Thyroid gland (tissue), 4 donors: Measurements from ENCODE around the gene SLC10A7. TPM values are rescaled to one million over a fixed set of nuclear protein-coding genes. Genes with fewer than 3 reads are reported as not detected.

Experiments used
- DNase-seq, 2 donors: peaks; one replicate each; pipeline ENCODE4 v3.0.0-alpha.2; 2019
- H3K27ac ChIP-seq, 3 donors: fragments of 200-600 bp; sonication (generic); 1 replicate in 2 of 3; 2 replicates in 1 of 3; pipeline ENCODE4 v1.5.1; 2016 to 2019; ENCODE audit warnings: mild to moderate bottlenecking in 1 of 3, moderate library complexity in 1 of 3
- H3K27me3 ChIP-seq: fragments of 200-600 bp; sonication (generic); one replicate; pipeline ENCODE4 v1.5.1; 2019
- H3K36me3 ChIP-seq, 2 donors: fragments of 200-600 bp; sonication (generic); one replicate each; pipeline ENCODE4 v1.5.1; 2016 to 2019
- H3K4me1 ChIP-seq, 2 donors: fragments of 200-600 bp; sonication (generic); one replicate each; pipeline ENCODE4 v1.5.1; 2017 to 2019
- H3K4me3 ChIP-seq, 3 donors: fragments of 200-600 bp; sonication (generic); replicated peaks in 1 of 3; 1 replicate in 2 of 3; 2 replicates in 1 of 3; pipeline ENCODE4 v1.5.1; 2016; ENCODE audit warnings: mild to moderate bottlenecking in 1 of 3
- H3K9me3 ChIP-seq: fragments of 200-600 bp; sonication (generic); one replicate; pipeline ENCODE4 v1.5.1; 2017
- CTCF ChIP-seq, 6 experiments: fragments of 200-600 bp in 3 of 6; fragments of 450-650 bp in 3 of 6; sonication (generic) in 3 of 6; IDR thresholded peaks; one replicate each; pipeline ENCODE4 v1.5.1; 2016 to 2019; ENCODE audit warnings: antibody characterized with exemption in 6 of 6, mild to moderate bottlenecking in 2 of 6, inconsistent platforms in 1 of 6, moderate library complexity in 1 of 6
- POLR2A ChIP-seq, 2 donors: fragments of 450-650 bp; IDR thresholded peaks; one replicate each; pipeline ENCODE4 v1.6.1; 2017; ENCODE audit warnings: antibody characterized with exemption in 2 of 2, mild to moderate bottlenecking in 2 of 2, moderate library complexity in 1 of 2
- WGBS, 2 donors: methylation state at CpG; one replicate each; pipeline ENCODE4 v1.1.5; 2017; 5-methylcytosine and 5-hydroxymethylcytosine counted together
- intact Hi-C: fragments of 100-400 bp; cut with DNase I; formaldehyde crosslinking; loops from one replicate; pipeline ENCODE4 v1.15.1; 2023
- total RNA-seq, 4 donors: library from RNA; depleted of rRNA; stranded (reverse); fragments of >200 nt; gene quantifications; one replicate each; pipeline ENCODE4 v1.2.3, GENCODE V29; 2016

SLC10A7 gene
- total RNA-seq, 4 donors from 2014 or later: 16.7 to 29.9 (median 23.1) TPM

GRCh38 chr4:146513548-146513947 lies 8.2 kb downstream of the SLC10A7 start:
- 95 to 97% methylated on average over 1 of the region's 1 CpG for WGBS, 2 donors
- Histone ChIP-seq H3K27me3 (no peaks in the 10 kb centered on the region), H3K4me1 (no peaks in the 10 kb centered on the region), H3K36me3 (no peaks in the 10 kb centered on the region), H3K9me3 (no peaks in the 10 kb centered on the region), H3K27ac (no peak overlapping the region), H3K4me3 (no peak overlapping the region)
- TF ChIP-seq CTCF (IDR thresholded peaks at IDR 0.05) (no peak), POLR2A (IDR thresholded peaks at IDR 0.05) (no peak)
- intact Hi-C loops: no loop called here
- DNase-seq: no peak

- Histone ChIP-seq H3K4me3 (no peak overlapping the region), H3K27ac (no peak overlapping the region), H3K4me1 (no peaks in the 10 kb centered on the region), H3K36me3 (no peaks in the 10 kb centered on the region), H3K27me3 (no peaks in the 10 kb centered on the region), H3K9me3 (no peaks in the 10 kb centered on the region)
- DNase-seq: no peak
- TF ChIP-seq POLR2A (IDR thresholded peaks at IDR 0.05) (no peak), CTCF (IDR thresholded peaks at IDR 0.05) (no peak)
- intact Hi-C loops: no loop called here
- 70 to 77% methylated on average over 3 of the region's 3 CpGs for WGBS, 2 donors
These were observed 10.4 kb downstream of the SLC10A7 start for GRCh38 chr4:146511381-146511780.

GRCh38 chr4:146510942-146511341 lies 10.8 kb downstream of the SLC10A7 start:
- no peaks in the 10 kb centered on the region for H3K4me1 ChIP-seq
- H3K27me3 ChIP-seq: no peaks in the 10 kb centered on the region
- H3K27ac ChIP-seq: no peak overlapping the region
- intact Hi-C loops: no loop called here
- no peak for DNase-seq
- 65 to 72% methylated on average over 3 of the region's 3 CpGs for WGBS, 2 donors
- no peak overlapping the region for H3K4me3 ChIP-seq
- no peaks in the 10 kb centered on the region for H3K36me3 ChIP-seq
- H3K9me3 ChIP-seq: no peaks in the 10 kb centered on the region
- no peak for TF ChIP-seq POLR2A (IDR thresholded peaks at IDR 0.05)
- no peak for TF ChIP-seq CTCF (IDR thresholded peaks at IDR 0.05)

GRCh38 chr4:146508229-146508939 lies 13.4 kb downstream of the SLC10A7 start:
- Histone ChIP-seq H3K4me3 (no peak overlapping the region), H3K9me3 (no peaks in the 10 kb centered on the region), H3K4me1 (no peaks in the 10 kb centered on the region), H3K36me3 (no peaks in the 10 kb centered on the region), H3K27me3 (no peaks in the 10 kb centered on the region), H3K27ac (no peak overlapping the region)
- no peak for DNase-seq
- intact Hi-C loops: no loop called here
- 96 to 97% methylated on average over 3 of the region's 3 CpGs for WGBS, 2 donors
- no peak for TF ChIP-seq CTCF (IDR thresholded peaks at IDR 0.05)
- TF ChIP-seq POLR2A (IDR thresholded peaks at IDR 0.05): no peak

GRCh38 chr4:146507632-146508031 lies 14.1 kb downstream of the SLC10A7 start:
- 91 to 99% methylated on average over 2 of the region's 2 CpGs for WGBS, 2 donors
- TF ChIP-seq CTCF (IDR thresholded peaks at IDR 0.05) (no peak), POLR2A (IDR thresholded peaks at IDR 0.05) (no peak)
- no peak overlapping the region for H3K27ac ChIP-seq
- no peak overlapping the region for H3K4me3 ChIP-seq
- peaks cover 0 to 5% of the 10 kb centered on the region in 2 donors for H3K36me3 ChIP-seq
- no peak for DNase-seq
- H3K27me3 ChIP-seq: no peaks in the 10 kb centered on the region
- no peaks in the 10 kb centered on the region for H3K9me3 ChIP-seq
- H3K4me1 ChIP-seq: no peaks in the 10 kb centered on the region
- intact Hi-C loops: no loop called here
